Measurements from ENCODE around the gene KIAA0232. TPM values are rescaled to one million over a fixed set of nuclear protein-coding genes. Genes with fewer than 3 reads are reported as not detected.
A peak's percentile ranks its signal among the peaks of the same experiment; 100 is the strongest.

Gene KIAA0232
- total RNA-seq, 1 experiment from 2014 or later: 10.9 TPM

- Histone ChIP-seq H3K4me1 (ENCODE audit: low read length) (peaks cover 40% of the 10 kb centered on the region), H3K27me3 (ENCODE audit: low read length) (no peaks in the 10 kb centered on the region), H3K9me2 (replicated peaks; ENCODE audit: insufficient read depth, low read length) (no peaks in the 10 kb centered on the region), H3K9me3 (ENCODE audit: low read length) (no peaks in the 10 kb centered on the region), H3K27ac (ENCODE audit: low read length) (no peak overlapping the region), H4K20me1 (ENCODE audit: insufficient read depth, low read depth, low read length) (no peaks in the 10 kb centered on the region), H3K9ac (ENCODE audit: low read length) (no peak overlapping the region), H2AFZ (ENCODE audit: low read length) (no peak overlapping the region), H3K4me2 (ENCODE audit: low read depth, low read length, poor library complexity, severe bottlenecking) (no peak overlapping the region), H3K4me3 (ENCODE audit: low read length) (no peak overlapping the region), H3K79me2 (ENCODE audit: low read length) (peaks cover 97% of the 10 kb centered on the region), H3K36me3 (ENCODE audit: insufficient read depth, low read length) (no peaks in the 10 kb centered on the region)
- no peak for DNase-seq
Measured at GRCh38 chr4:6802626-6803025, 20.1 kb downstream of the KIAA0232 start.

GRCh38 chr4:6803246-6803645 lies 20.7 kb downstream of the KIAA0232 start:
- no peak overlapping the region for H3K9ac ChIP-seq (ENCODE audit: low read length)
- H3K9me2 ChIP-seq (replicated peaks; ENCODE audit: insufficient read depth, low read length): no peaks in the 10 kb centered on the region
- H3K79me2 ChIP-seq (ENCODE audit: low read length): peaks cover 96% of the 10 kb centered on the region
- H3K27me3 ChIP-seq (ENCODE audit: low read length): no peaks in the 10 kb centered on the region
- no peaks in the 10 kb centered on the region for H3K9me3 ChIP-seq (ENCODE audit: low read length)
- H3K27ac ChIP-seq (ENCODE audit: low read length): no peak overlapping the region
- no peaks in the 10 kb centered on the region for H3K36me3 ChIP-seq (ENCODE audit: insufficient read depth, low read length)
- H3K4me3 ChIP-seq (ENCODE audit: low read length): no peak overlapping the region
- H2AFZ ChIP-seq (ENCODE audit: low read length): no peak overlapping the region
- peaks cover 45% of the 10 kb centered on the region for H3K4me1 ChIP-seq (ENCODE audit: low read length)
- DNase-seq: no peak
- H3K4me2 ChIP-seq (ENCODE audit: low read depth, low read length, poor library complexity, severe bottlenecking): no peak overlapping the region
- no peaks in the 10 kb centered on the region for H4K20me1 ChIP-seq (ENCODE audit: insufficient read depth, low read depth, low read length)

- Histone ChIP-seq H3K9me2 (replicated peaks; ENCODE audit: insufficient read depth, low read length) (no peaks in the 10 kb centered on the region), H3K4me1 (ENCODE audit: low read length) (peaks cover 54% of the 10 kb centered on the region), H3K4me3 (ENCODE audit: low read length) (peak overlapping the region; percentile 18), H3K4me2 (ENCODE audit: low read depth, low read length, poor library complexity, severe bottlenecking) (peak overlapping the region; percentile 62), H3K27ac (ENCODE audit: low read length) (peak overlapping the region; percentile 62; the same call in 1 of the 2 replicates), H3K9me3 (ENCODE audit: low read length) (no peaks in the 10 kb centered on the region), H3K27me3 (ENCODE audit: low read length) (no peaks in the 10 kb centered on the region), H4K20me1 (ENCODE audit: insufficient read depth, low read depth, low read length) (no peaks in the 10 kb centered on the region), H3K36me3 (ENCODE audit: insufficient read depth, low read length) (no peaks in the 10 kb centered on the region), H3K9ac (ENCODE audit: low read length) (no peak overlapping the region), H2AFZ (ENCODE audit: low read length) (no peak overlapping the region), H3K79me2 (ENCODE audit: low read length) (peaks cover 96% of the 10 kb centered on the region)
- no peak for DNase-seq
Measured at GRCh38 chr4:6804082-6804752, 21.7 kb downstream of the KIAA0232 start.

- no peak for DNase-seq
- no peak overlapping the region for H2AFZ ChIP-seq (ENCODE audit: low read length)
- no peaks in the 10 kb centered on the region for H4K20me1 ChIP-seq (ENCODE audit: insufficient read depth, low read depth, low read length)
- H3K36me3 ChIP-seq (ENCODE audit: insufficient read depth, low read length): no peaks in the 10 kb centered on the region
- H3K79me2 ChIP-seq (ENCODE audit: low read length): peaks cover 94% of the 10 kb centered on the region
- H3K27ac ChIP-seq (ENCODE audit: low read length): no peak overlapping the region; the same call in 1 of the 2 replicates
- H3K9me3 ChIP-seq (ENCODE audit: low read length): no peaks in the 10 kb centered on the region
- H3K4me1 ChIP-seq (ENCODE audit: low read length): peaks cover 59% of the 10 kb centered on the region
- no peak overlapping the region for H3K4me3 ChIP-seq (ENCODE audit: low read length)
- H3K27me3 ChIP-seq (ENCODE audit: low read length): no peaks in the 10 kb centered on the region
- H3K9ac ChIP-seq (ENCODE audit: low read length): no peak overlapping the region
- H3K4me2 ChIP-seq (ENCODE audit: low read depth, low read length, poor library complexity, severe bottlenecking): no peak overlapping the region
- no peaks in the 10 kb centered on the region for H3K9me2 ChIP-seq (replicated peaks; ENCODE audit: insufficient read depth, low read length)
Measured at GRCh38 chr4:6806924-6807626, 24.5 kb downstream of the KIAA0232 start.

- Histone ChIP-seq H3K27me3 (ENCODE audit: low read length) (no peaks in the 10 kb centered on the region), H3K79me2 (ENCODE audit: low read length) (peaks cover 92% of the 10 kb centered on the region), H4K20me1 (ENCODE audit: insufficient read depth, low read depth, low read length) (no peaks in the 10 kb centered on the region), H3K4me3 (ENCODE audit: low read length) (no peak overlapping the region), H3K27ac (ENCODE audit: low read length) (peak overlapping the region; percentile 47), H3K4me1 (ENCODE audit: low read length) (peaks cover 70% of the 10 kb centered on the region), H3K9me2 (replicated peaks; ENCODE audit: insufficient read depth, low read length) (no peaks in the 10 kb centered on the region), H2AFZ (ENCODE audit: low read length) (no peak overlapping the region), H3K36me3 (ENCODE audit: insufficient read depth, low read length) (no peaks in the 10 kb centered on the region), H3K9me3 (ENCODE audit: low read length) (no peaks in the 10 kb centered on the region), H3K4me2 (ENCODE audit: low read depth, low read length, poor library complexity, severe bottlenecking) (peak overlapping the region; percentile 6), H3K9ac (ENCODE audit: low read length) (no peak overlapping the region)
- DNase-seq: no peak
Measured at GRCh38 chr4:6808259-6808658, 25.7 kb downstream of the KIAA0232 start.

- Histone ChIP-seq H3K4me3 (ENCODE audit: low read length) (no peak overlapping the region), H3K79me2 (ENCODE audit: low read length) (peaks cover 92% of the 10 kb centered on the region), H3K27ac (ENCODE audit: low read length) (0 out of 2 replicates have a peak overlapping the region, but pooled peaks have one; percentile 35), H4K20me1 (ENCODE audit: insufficient read depth, low read depth, low read length) (no peaks in the 10 kb centered on the region), H2AFZ (ENCODE audit: low read length) (no peak overlapping the region), H3K9me3 (ENCODE audit: low read length) (peaks cover 6% of the 10 kb centered on the region), H3K27me3 (ENCODE audit: low read length) (no peaks in the 10 kb centered on the region), H3K9me2 (replicated peaks; ENCODE audit: insufficient read depth, low read length) (no peaks in the 10 kb centered on the region), H3K4me2 (ENCODE audit: low read depth, low read length, poor library complexity, severe bottlenecking) (no peak overlapping the region), H3K9ac (ENCODE audit: low read length) (no peak overlapping the region), H3K36me3 (ENCODE audit: insufficient read depth, low read length) (peaks cover 10% of the 10 kb centered on the region; the same call in 1 of the 2 replicates), H3K4me1 (ENCODE audit: low read length) (peaks cover 48% of the 10 kb centered on the region)
- no peak for DNase-seq
Measured at GRCh38 chr4:6811165-6811564, 28.6 kb downstream of the KIAA0232 start.

- Histone ChIP-seq H3K36me3 (ENCODE audit: insufficient read depth, low read length) (peaks cover 13% of the 10 kb centered on the region; the same call in 1 of the 2 replicates), H2AFZ (ENCODE audit: low read length) (0 out of 2 replicates have a peak overlapping the region, but pooled peaks have one; percentile 1), H3K4me3 (ENCODE audit: low read length) (peak overlapping the region; percentile 19), H3K79me2 (ENCODE audit: low read length) (peaks cover 93% of the 10 kb centered on the region), H3K9me3 (ENCODE audit: low read length) (peaks cover 6% of the 10 kb centered on the region), H3K27ac (ENCODE audit: low read length) (peak overlapping the region; percentile 82), H3K27me3 (ENCODE audit: low read length) (no peaks in the 10 kb centered on the region), H3K9ac (ENCODE audit: low read length) (peak overlapping the region; percentile 12; the same call in 1 of the 2 replicates), H3K4me2 (ENCODE audit: low read depth, low read length, poor library complexity, severe bottlenecking) (peak overlapping the region; percentile 60), H3K9me2 (replicated peaks; ENCODE audit: insufficient read depth, low read length) (no peaks in the 10 kb centered on the region), H3K4me1 (ENCODE audit: low read length) (peaks cover 37% of the 10 kb centered on the region), H4K20me1 (ENCODE audit: insufficient read depth, low read depth, low read length) (no peaks in the 10 kb centered on the region)
- DNase-seq: peak; percentile 67
Measured at GRCh38 chr4:6812766-6813165, 30.2 kb downstream of the KIAA0232 start.

- peaks cover 94% of the 10 kb centered on the region for H3K79me2 ChIP-seq (ENCODE audit: low read length)
- no peaks in the 10 kb centered on the region for H4K20me1 ChIP-seq (ENCODE audit: insufficient read depth, low read depth, low read length)
- H3K9ac ChIP-seq (ENCODE audit: low read length): no peak overlapping the region
- H3K4me1 ChIP-seq (ENCODE audit: low read length): peaks cover 28% of the 10 kb centered on the region
- H3K27ac ChIP-seq (ENCODE audit: low read length): no peak overlapping the region
- no peak overlapping the region for H3K4me3 ChIP-seq (ENCODE audit: low read length)
- H3K9me2 ChIP-seq (replicated peaks; ENCODE audit: insufficient read depth, low read length): no peaks in the 10 kb centered on the region
- H3K36me3 ChIP-seq (ENCODE audit: insufficient read depth, low read length): peaks cover 19% of the 10 kb centered on the region
- H3K9me3 ChIP-seq (ENCODE audit: low read length): peaks cover 8% of the 10 kb centered on the region
- no peak for DNase-seq
- H3K27me3 ChIP-seq (ENCODE audit: low read length): no peaks in the 10 kb centered on the region
- H3K4me2 ChIP-seq (ENCODE audit: low read depth, low read length, poor library complexity, severe bottlenecking): no peak overlapping the region
- H2AFZ ChIP-seq (ENCODE audit: low read length): no peak overlapping the region
Measured at GRCh38 chr4:6813725-6814124, 31.2 kb downstream of the KIAA0232 start.

Data from Karpas-422 (cell line).